HEK293 (cell line): ENCODE measurements around the gene CPO.

Experiments used
- CTCF ChIA-PET: fragments of 350-600 bp; formaldehyde crosslinking; extraction: SDS; loops from one replicate; lab custom pipeline; 2021; ENCODE audit warnings: antibody characterized with exemption; lab: Yijun Ruan, JAX
- POLR2A ChIA-PET: fragments of 300-600 bp; formaldehyde crosslinking; extraction: SDS; loops from one replicate; lab custom pipeline; 2020; ENCODE audit warnings: antibody characterized with exemption, inconsistent platforms; lab: Yijun Ruan, JAX
- H3K27ac ChIP-seq: fragments of 200-500 bp; sonication (Bioruptor generic); 2 replicates; pipeline ENCODE4 v1.5.1; 2014; ENCODE audit warnings: low read depth, low read length, control low read depth, inconsistent platforms; ENCODE audit errors: extremely low read depth
- H3K36me3 ChIP-seq, 2 experiments: fragments of 200-500 bp in 1 of 2; sonication (Bioruptor generic) in 1 of 2; 1 replicate in 1 of 2; 2 replicates in 1 of 2; pipeline ENCODE4 v1.5.1; 2014 to 2017; ENCODE audit warnings: inconsistent platforms in 2 of 2, low read length in 2 of 2; ENCODE audit not compliant: control insufficient read depth in 2 of 2, insufficient read depth in 1 of 2
- H3K4me1 ChIP-seq: fragments of 200-500 bp; sonication (Bioruptor generic); 2 replicates; pipeline ENCODE4 v1.5.1; 2014; ENCODE audit warnings: mild to moderate bottlenecking, low read length, inconsistent platforms; ENCODE audit not compliant: control insufficient read depth, insufficient read depth
- H3K4me3 ChIP-seq: 2 replicates; pipeline ENCODE4 v1.5.1; 2011; ENCODE audit warnings: low read depth, mild to moderate bottlenecking, control low read depth, low read length, moderate library complexity
- H3K9me3 ChIP-seq: fragments of 200-500 bp; sonication (Bioruptor generic); 2 replicates; pipeline ENCODE4 v1.5.1; 2014; ENCODE audit warnings: low read depth, low read length, inconsistent platforms; ENCODE audit not compliant: control insufficient read depth, insufficient read depth
- BCL11B ChIP-seq: fragments of 450-650 bp; formaldehyde crosslinking; IDR thresholded peaks from 2 replicates; pipeline ENCODE4 v1.5.1; 2016; ENCODE audit warnings: low read depth, missing biosample characterization, missing genetic modification characterization
- EGR2 ChIP-seq: fragments of 450-650 bp; formaldehyde crosslinking; IDR thresholded peaks from 2 replicates; pipeline ENCODE4 v1.5.1; 2016; ENCODE audit warnings: low read depth, missing biosample characterization, missing genetic modification characterization
- OSR2 ChIP-seq: fragments of 450-650 bp; formaldehyde crosslinking; IDR thresholded peaks from 2 replicates; pipeline ENCODE4 v1.5.1; 2016; ENCODE audit warnings: missing biosample characterization, missing genetic modification characterization
- PRDM6 ChIP-seq: fragments of 450-650 bp; formaldehyde crosslinking; IDR thresholded peaks from 2 replicates; pipeline ENCODE4 v1.5.1; 2017; ENCODE audit warnings: missing biosample characterization, missing genetic modification characterization
- SCRT1 ChIP-seq: fragments of 450-650 bp; formaldehyde crosslinking; IDR thresholded peaks from 2 replicates; pipeline ENCODE4 v1.5.1; 2016; ENCODE audit warnings: missing biosample characterization, missing genetic modification characterization, borderline replicate concordance
- SETDB1 ChIP-seq: IDR thresholded peaks from one replicate; pipeline ENCODE4 v1.6.1; 2017; ENCODE audit warnings: mild to moderate bottlenecking, low read length, moderate library complexity, mixed read lengths; ENCODE audit not compliant: insufficient read length
- ZBTB20 ChIP-seq: fragments of 450-650 bp; formaldehyde crosslinking; IDR thresholded peaks from 2 replicates; pipeline ENCODE4 v1.5.1; 2016; ENCODE audit warnings: missing biosample characterization, missing genetic modification characterization
- ZNF133 ChIP-seq: fragments of 450-650 bp; formaldehyde crosslinking; IDR thresholded peaks from 2 replicates; pipeline ENCODE4 v1.5.1; 2016; ENCODE audit warnings: missing biosample characterization, missing genetic modification characterization
- ZNF146 ChIP-seq: fragments of 450-650 bp; formaldehyde crosslinking; IDR thresholded peaks from 2 replicates; pipeline ENCODE4 v1.5.1; 2016; ENCODE audit warnings: missing biosample characterization, missing genetic modification characterization
- ZNF184 ChIP-seq: fragments of 450-650 bp; IDR thresholded peaks from 2 replicates; pipeline ENCODE4 v1.5.1; 2018; ENCODE audit warnings: missing biosample characterization, mild to moderate bottlenecking, missing genetic modification characterization
- ZNF19 ChIP-seq: fragments of 450-650 bp; formaldehyde crosslinking; IDR thresholded peaks from 2 replicates; pipeline ENCODE4; 2016; ENCODE audit warnings: missing biosample characterization, missing genetic modification characterization, low read depth
- ZNF2 ChIP-seq: fragments of 450-650 bp; formaldehyde crosslinking; IDR thresholded peaks from 2 replicates; pipeline ENCODE4 v1.5.1; 2016; ENCODE audit warnings: missing biosample characterization, missing genetic modification characterization
- ZNF211 ChIP-seq: fragments of 450-650 bp; formaldehyde crosslinking; IDR thresholded peaks from 2 replicates; pipeline ENCODE4 v1.5.1; 2016; ENCODE audit warnings: low read depth, missing biosample characterization, missing genetic modification characterization
- ZNF350 ChIP-seq: fragments of 450-650 bp; formaldehyde crosslinking; IDR thresholded peaks from 2 replicates; pipeline ENCODE4 v1.5.0; 2017; ENCODE audit warnings: missing biosample characterization, mild to moderate bottlenecking, missing genetic modification characterization
- ZNF366 ChIP-seq: fragments of 450-650 bp; formaldehyde crosslinking; conservative IDR thresholded peaks from 2 replicates; pipeline ENCODE4 v1.5.1; 2016; ENCODE audit warnings: missing biosample characterization, missing genetic modification characterization
- ZNF416 ChIP-seq: fragments of 450-650 bp; formaldehyde crosslinking; IDR thresholded peaks from 2 replicates; pipeline ENCODE4 v1.5.1; 2016; ENCODE audit warnings: missing biosample characterization, missing genetic modification characterization
- ZNF423 ChIP-seq: fragments of 450-650 bp; formaldehyde crosslinking; IDR thresholded peaks from 2 replicates; pipeline ENCODE4 v1.5.1; 2016; ENCODE audit warnings: missing biosample characterization, missing genetic modification characterization
- ZNF544 ChIP-seq: fragments of 450-650 bp; formaldehyde crosslinking; IDR thresholded peaks from 2 replicates; pipeline ENCODE4 v1.5.0; 2017; ENCODE audit warnings: missing biosample characterization, missing genetic modification characterization
- ZNF654 ChIP-seq: fragments of 450-650 bp; formaldehyde crosslinking; IDR thresholded peaks from 2 replicates; pipeline ENCODE4 v1.5.1; 2016; ENCODE audit warnings: low read depth, missing biosample characterization, missing genetic modification characterization
- ZNF707 ChIP-seq: fragments of 450-650 bp; formaldehyde crosslinking; IDR thresholded peaks from 2 replicates; pipeline ENCODE4 v1.5.1; 2016; ENCODE audit warnings: missing biosample characterization, missing genetic modification characterization
- ZNF747 ChIP-seq: fragments of 450-650 bp; formaldehyde crosslinking; IDR thresholded peaks from 2 replicates; pipeline ENCODE4 v1.5.1; 2016; ENCODE audit warnings: missing biosample characterization, missing genetic modification characterization
- ZNF777 ChIP-seq: fragments of 450-650 bp; formaldehyde crosslinking; IDR thresholded peaks from 2 replicates; pipeline ENCODE4 v1.5.1; 2017; ENCODE audit warnings: missing biosample characterization, missing genetic modification characterization, borderline replicate concordance
- ZNF792 ChIP-seq: fragments of 450-650 bp; formaldehyde crosslinking; IDR thresholded peaks from 2 replicates; pipeline ENCODE4 v1.5.1; 2016; ENCODE audit warnings: missing biosample characterization, missing genetic modification characterization
- ZSCAN18 ChIP-seq: fragments of 450-650 bp; formaldehyde crosslinking; IDR thresholded peaks from 2 replicates; pipeline ENCODE4 v1.5.1; 2016; ENCODE audit warnings: missing biosample characterization, missing genetic modification characterization
- ZSCAN23 ChIP-seq: fragments of 450-650 bp; formaldehyde crosslinking; IDR thresholded peaks from 2 replicates; pipeline ENCODE4 v1.5.1; 2016; ENCODE audit warnings: missing biosample characterization, missing genetic modification characterization
- TF ChIP-seq, protein P1 (sequence below): fragments of 450-650 bp; formaldehyde crosslinking; IDR thresholded peaks from 2 replicates; pipeline ENCODE4 v1.5.1; 2016; ENCODE audit warnings: missing biosample characterization, missing genetic modification characterization

The CPO gene

GRCh38 chr2:206890926-206891325 lies 48.4 kb upstream of the CPO start (continued):
- TF ChIP-seq BCL11B, result no peak
- no peak for TF ChIP-seq ZNF146 (tag by site-specific recombination)

DNA sequence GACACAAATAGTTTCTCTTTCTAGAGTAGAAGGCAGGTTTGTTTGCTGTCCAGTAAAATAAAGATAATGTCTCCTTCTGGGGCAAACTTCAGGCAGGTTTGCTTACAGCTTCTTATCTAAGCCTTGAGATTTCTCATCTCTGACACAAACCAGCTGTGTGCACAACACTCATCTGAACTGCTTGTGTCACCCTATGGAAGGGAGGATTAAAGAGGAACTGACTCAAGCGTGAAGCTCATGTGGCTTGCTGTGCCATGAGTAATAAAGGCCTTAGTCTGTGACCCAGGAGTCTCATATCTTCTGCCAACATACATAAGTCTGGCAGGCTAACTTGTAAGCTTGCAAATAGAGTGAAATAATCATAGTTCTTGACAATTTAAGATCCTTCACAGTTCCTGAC lies 24.2 kb upstream of the CPO start:
- ChIA-PET CTCF (interaction anchor here (1.0 kb wide), 1 partner anchor 132 kb away, joined by 3 read pairs; no protein-coding TSS in a partner anchor), POLR2A (no interaction called here)
- H3K4me1 ChIP-seq, result no peaks in the 10 kb centered on the region
- H3K36me3 ChIP-seq, result no peaks in the 10 kb centered on the region
- no peak overlapping the region for H3K4me3 ChIP-seq
- no peak overlapping the region for H3K27ac ChIP-seq
- no peak for TF ChIP-seq ZNF747 (tag by site-specific recombination)
- TF ChIP-seq ZNF184, result no peak
- TF ChIP-seq ZNF211 (tag by site-specific recombination), result no peak
- TF ChIP-seq SETDB1, result no peak
- TF ChIP-seq EGR2 (tag by site-specific recombination), result no peak
- no peak for TF ChIP-seq PRDM6 (tag by site-specific recombination)
- no peak for TF ChIP-seq ZNF423
- no peaks in the 10 kb centered on the region for H3K9me3 ChIP-seq

GRCh38 chr2:206918263-206918662 lies 21.1 kb upstream of the CPO start:
- Histone ChIP-seq H3K27ac (no peak overlapping the region), H3K4me3 (no peak overlapping the region), H3K4me1 (no peaks in the 10 kb centered on the region), H3K9me3 (no peaks in the 10 kb centered on the region), H3K36me3 (no peaks in the 10 kb centered on the region)
- ChIA-PET CTCF (no interaction called here), POLR2A (no interaction called here)
- TF ChIP-seq ZNF707 (tag by site-specific recombination), result no peak
- TF ChIP-seq ZNF777 (tag by site-specific recombination), result no peak
- TF ChIP-seq ZSCAN18 (tag by site-specific recombination), result no peak
- no peak for TF ChIP-seq ZNF544
- no peak for TF ChIP-seq ZNF2 (tag by site-specific recombination)
- TF ChIP-seq ZNF366, result no peak
- no peak for TF ChIP-seq ZNF654 (tag by site-specific recombination)
- no peak for TF ChIP-seq ZNF416
- no peak for TF ChIP-seq ZNF350 (tag by site-specific recombination)

DNA sequence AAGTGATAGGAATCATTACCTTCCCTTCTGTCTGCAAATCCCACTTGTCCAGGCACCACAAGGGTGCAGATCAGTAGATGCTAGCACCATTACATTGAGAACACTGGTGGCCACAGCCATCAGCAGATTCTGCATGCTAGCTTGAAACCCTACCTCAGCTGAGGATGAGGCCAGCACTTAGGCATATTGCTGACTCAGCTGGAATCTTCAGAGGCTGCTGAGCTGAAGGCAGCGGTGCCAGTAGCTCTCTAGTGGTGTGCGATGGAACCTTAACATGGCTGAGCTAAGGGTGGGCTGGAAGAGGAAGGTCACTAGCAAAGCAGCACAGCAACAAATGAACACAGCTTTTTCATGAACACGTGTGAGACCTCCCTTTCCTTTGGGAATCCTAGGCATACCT lies 19.0 kb upstream of the CPO start:
- POLR2A ChIA-PET, result no interaction called here
- TF ChIP-seq OSR2 (tag by site-specific recombination) (no peak), ZNF19 (tag by site-specific recombination) (no peak), ZBTB20 (tag by site-specific recombination) (no peak), ZNF133 (tag by site-specific recombination) (no peak), SCRT1 (tag by site-specific recombination) (no peak), ZNF792 (tag by site-specific recombination) (no peak), ZSCAN23 (tag by site-specific recombination) (no peak), BCL11B (no peak)
- TF ChIP-seq, protein P1, sequence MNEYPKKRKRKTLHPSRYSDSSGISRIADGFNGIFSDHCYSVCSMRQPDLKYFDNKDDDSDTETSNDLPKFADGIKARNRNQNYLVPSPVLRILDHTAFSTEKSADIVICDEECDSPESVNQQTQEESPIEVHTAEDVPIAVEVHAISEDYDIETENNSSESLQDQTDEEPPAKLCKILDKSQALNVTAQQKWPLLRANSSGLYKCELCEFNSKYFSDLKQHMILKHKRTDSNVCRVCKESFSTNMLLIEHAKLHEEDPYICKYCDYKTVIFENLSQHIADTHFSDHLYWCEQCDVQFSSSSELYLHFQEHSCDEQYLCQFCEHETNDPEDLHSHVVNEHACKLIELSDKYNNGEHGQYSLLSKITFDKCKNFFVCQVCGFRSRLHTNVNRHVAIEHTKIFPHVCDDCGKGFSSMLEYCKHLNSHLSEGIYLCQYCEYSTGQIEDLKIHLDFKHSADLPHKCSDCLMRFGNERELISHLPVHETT, result no peak
- TF ChIP-seq, all 188 proteins: peak for 0
- CTCF ChIA-PET, result interaction anchor here (0.6 kb wide), 1 partner anchor 500 kb away, joined by 3 read pairs; no protein-coding TSS in a partner anchor
- H3K36me3 ChIP-seq, result no peaks in the 10 kb centered on the region
- H3K27ac ChIP-seq, result no peak overlapping the region
- H3K4me1 ChIP-seq, result no peaks in the 10 kb centered on the region
- H3K9me3 ChIP-seq, result no peaks in the 10 kb centered on the region
- H3K4me3 ChIP-seq, result no peak overlapping the region
